GM12891 (cell line): ENCODE measurements around the gene DPYSL3.

ENCODE experiments used
- POLR2A ChIP-seq: IDR thresholded peaks from 2 replicates; pipeline ENCODE4 v1.6.1; 2011; ENCODE audit warnings: low read depth, low read length, control low read depth
- POLR2AphosphoS5 ChIP-seq: IDR thresholded peaks from 2 replicates; pipeline ENCODE4 v1.6.1; 2011; ENCODE audit warnings: low read depth, low read length, control low read depth

DNA sequence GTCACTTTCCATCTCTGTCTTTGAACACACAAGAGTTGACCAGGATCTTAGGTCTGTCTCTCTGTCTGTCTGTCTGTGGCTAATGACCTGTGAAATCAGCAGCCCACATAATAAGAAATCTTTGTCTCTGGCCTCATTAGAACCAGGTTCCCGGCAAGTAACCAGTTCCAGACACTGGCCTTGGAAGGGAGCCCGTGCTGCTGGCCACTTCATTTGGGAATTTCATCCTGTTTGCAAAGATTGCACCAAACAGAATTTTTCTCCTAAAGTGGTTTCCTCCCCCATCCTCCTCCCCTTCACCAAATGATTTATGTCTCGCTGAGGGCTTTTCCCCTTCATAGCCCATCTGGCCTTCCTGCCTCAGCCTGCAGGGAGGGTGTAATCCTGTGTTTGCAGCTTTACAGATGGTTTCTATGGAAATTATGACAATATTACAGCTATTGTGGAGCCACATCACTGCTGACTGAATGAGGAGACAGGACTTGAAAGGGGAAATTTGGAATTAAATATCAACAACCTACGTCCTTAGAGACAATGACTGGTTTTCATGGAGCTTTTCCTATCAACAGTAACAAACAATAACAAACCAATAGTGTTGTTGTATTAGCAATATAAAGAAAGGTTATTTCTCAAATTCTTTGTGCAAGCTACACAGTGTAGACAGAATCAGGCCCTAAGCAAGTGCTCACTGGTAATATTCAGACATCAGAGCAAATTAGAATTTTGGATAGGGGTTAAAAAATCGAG is 25.7 kb downstream of the DPYSL3 start:
- TF ChIP-seq POLR2A (no peak), POLR2AphosphoS5 (no peak)
